HG02588 (cell line): ENCODE results near the gene PARL.
"Not testable (repeated sequence)": the region's sequence is repeated elsewhere in the genome, so short reads cannot be mapped to it uniquely, and the experiment has no call there.

Source experiments
- ATAC-seq: cut with Tn5 transposase; IDR thresholded peaks from one replicate; pipeline ENCODE4 v1.9.1; 2021; ENCODE audit warnings: mild to moderate bottlenecking, moderate library complexity; ENCODE audit not compliant: unreplicated experiment

Gene PARL

GRCh38 chr3:183904833-183905780 lies 20.4 kb upstream of the PARL start:
- ATAC-seq: no peak

- ATAC-seq: no peak
Measured at GRCh38 chr3:183898028-183898431, 13.3 kb upstream of the PARL start.

- no peak for ATAC-seq
Measured at GRCh38 chr3:183897606-183898005, 12.9 kb upstream of the PARL start.

GRCh38 chr3:183896610-183897009 lies 11.9 kb upstream of the PARL start:
- no peak for ATAC-seq

- no peak for ATAC-seq
Measured at GRCh38 chr3:183896184-183896583, 11.5 kb upstream of the PARL start.

- ATAC-seq: no peak
Measured at GRCh38 chr3:183895774-183896173, 11.1 kb upstream of the PARL start.

- ATAC-seq: no peak
Measured at GRCh38 chr3:183895296-183895695, 10.6 kb upstream of the PARL start.

GRCh38 chr3:183892610-183893214 lies 8.0 kb upstream of the PARL start:
- no peak for ATAC-seq

- ATAC-seq: no peak
Measured at GRCh38 chr3:183885766-183886165, 1.1 kb upstream of the PARL start.

GRCh38 chr3:183884097-183884426 lies 618 bp downstream of the PARL start:
- ATAC-seq: no peak

GRCh38 chr3:183883291-183884096 lies 1.2 kb downstream of the PARL start:
- ATAC-seq: no peak

- no peak for ATAC-seq
Measured at GRCh38 chr3:183880121-183880520, 4.6 kb downstream of the PARL start.

- ATAC-seq: no peak
Measured at GRCh38 chr3:183879243-183879642, 5.4 kb downstream of the PARL start.

GRCh38 chr3:183878071-183878470 lies 6.6 kb downstream of the PARL start:
- no peak for ATAC-seq

GRCh38 chr3:183877227-183877626 lies 7.5 kb downstream of the PARL start:
- ATAC-seq: not testable (repeated sequence)

GRCh38 chr3:183875411-183875810 lies 9.3 kb downstream of the PARL start:
- no peak for ATAC-seq

- no peak for ATAC-seq
Measured at GRCh38 chr3:183873914-183874313, 10.8 kb downstream of the PARL start.

GRCh38 chr3:183871541-183871940 lies 13.1 kb downstream of the PARL start:
- no peak for ATAC-seq

- ATAC-seq: no peak
Measured at GRCh38 chr3:183870563-183870962, 14.1 kb downstream of the PARL start.

GRCh38 chr3:183868796-183869195 lies 15.9 kb downstream of the PARL start:
- no peak for ATAC-seq

GRCh38 chr3:183862610-183863009 lies 22.1 kb downstream of the PARL start:
- ATAC-seq: no peak

- no peak for ATAC-seq
Measured at GRCh38 chr3:183857863-183858262, 26.8 kb downstream of the PARL start.
